ENCODE results near the gene LRRC7. TPM values are rescaled to one million over a fixed set of nuclear protein-coding genes. Genes with fewer than 3 reads are reported as not detected.

Gene LRRC7
- total and polyA plus RNA-seq, 8 donors, result 3.4 to 5.9 (median 5.1) TPM; not detected in 2

- DNase-seq (no peak), ATAC-seq (no peak)
- H3K4me3 ChIP-seq, result no peak overlapping the region
- no peak overlapping the region for H3K27ac ChIP-seq
- no peaks in the 10 kb centered on the region for H3K4me1 ChIP-seq
- TF ChIP-seq CTCF (IDR thresholded peaks at IDR 0.05), result no peak
- intact Hi-C loops (cut with DNase I), result no loop called here
- H3K36me3 ChIP-seq, result no peaks in the 10 kb centered on the region
- H3K9me3 ChIP-seq, result no peaks in the 10 kb centered on the region
- H3K27me3 ChIP-seq, result no peaks in the 10 kb centered on the region
These were observed 32.9 kb upstream of the LRRC7 start for GRCh38 chr1:69534829-69535228.

GRCh38 chr1:69535490-69535889 lies 32.2 kb upstream of the LRRC7 start:
- ATAC-seq (no peak), DNase-seq (no peak)
- no peak overlapping the region for H3K27ac ChIP-seq
- H3K4me1 ChIP-seq, result no peaks in the 10 kb centered on the region
- H3K9me3 ChIP-seq, result no peaks in the 10 kb centered on the region
- H3K27me3 ChIP-seq, result no peaks in the 10 kb centered on the region
- intact Hi-C loops (cut with DNase I), result no loop called here
- H3K36me3 ChIP-seq, result no peaks in the 10 kb centered on the region
- no peak overlapping the region for H3K4me3 ChIP-seq
- TF ChIP-seq CTCF (IDR thresholded peaks at IDR 0.05), result no peak

- Histone ChIP-seq H3K4me3 (no peak overlapping the region), H3K9me3 (no peaks in the 10 kb centered on the region), H3K36me3 (no peaks in the 10 kb centered on the region), H3K4me1 (no peaks in the 10 kb centered on the region), H3K27ac (no peak overlapping the region), H3K27me3 (no peaks in the 10 kb centered on the region)
- no peak for DNase-seq
- no peak for ATAC-seq
- TF ChIP-seq CTCF (IDR thresholded peaks at IDR 0.05), result no peak
- intact Hi-C loops (cut with DNase I), result no loop called here
These were observed 27.7 kb upstream of the LRRC7 start for GRCh38 chr1:69540052-69540451.

- DNase-seq (no peak), ATAC-seq (no peak)
- no peak overlapping the region for H3K4me3 ChIP-seq
- H3K36me3 ChIP-seq, result no peaks in the 10 kb centered on the region
- H3K27ac ChIP-seq, result no peak overlapping the region
- H3K27me3 ChIP-seq, result no peaks in the 10 kb centered on the region
- intact Hi-C loops (cut with DNase I), result no loop called here
- H3K4me1 ChIP-seq, result no peaks in the 10 kb centered on the region
- TF ChIP-seq CTCF (IDR thresholded peaks at IDR 0.05), result no peak
- no peaks in the 10 kb centered on the region for H3K9me3 ChIP-seq
These were observed 16.0 kb upstream of the LRRC7 start for GRCh38 chr1:69551476-69552324.

- H3K36me3 ChIP-seq, result no peaks in the 10 kb centered on the region
- no peak overlapping the region for H3K27ac ChIP-seq
- DNase-seq (no peak), ATAC-seq (no peak)
- no peaks in the 10 kb centered on the region for H3K9me3 ChIP-seq
- TF ChIP-seq CTCF (IDR thresholded peaks at IDR 0.05), result no peak
- intact Hi-C loops (cut with DNase I), result no loop called here
- no peaks in the 10 kb centered on the region for H3K27me3 ChIP-seq
- H3K4me1 ChIP-seq, result no peaks in the 10 kb centered on the region
- H3K4me3 ChIP-seq, result no peak overlapping the region
These were observed 14.0 kb upstream of the LRRC7 start for GRCh38 chr1:69553726-69554125.

All from left lung (tissue), 10 donors.